Spleen (tissue), 11 donors: ENCODE measurements around the gene REXO1. TPM values are rescaled to one million over a fixed set of nuclear protein-coding genes. Genes with fewer than 3 reads are reported as not detected.

Source experiments
- DNase-seq: peaks from one replicate; pipeline ENCODE4 v3.0.0-alpha.2; 2020
- H3K27ac ChIP-seq, 8 donors: fragments of 200-600 bp; sonication (generic) in 7 of 8; 1 replicate in 4 of 8; 2 replicates in 4 of 8; pipeline versions ENCODE4 v1.5.0 to v1.8.0; 2016 to 2021; ENCODE audit warnings: inconsistent platforms in 4 of 8, mild to moderate bottlenecking in 4 of 8, moderate library complexity in 1 of 8
- H3K27me3 ChIP-seq, 7 donors: fragments of 200-600 bp; sonication (generic) in 6 of 7; replicated peaks in 1 of 7; 1 replicate in 4 of 7; 2 replicates in 3 of 7; pipeline versions ENCODE4 v1.5.0 to v1.8.0; 2016 to 2021; ENCODE audit warnings: inconsistent platforms in 3 of 7, mild to moderate bottlenecking in 1 of 7
- H3K36me3 ChIP-seq, 6 donors: fragments of 200-600 bp; sonication (generic) in 5 of 6; 1 replicate in 4 of 6; 2 replicates in 2 of 6; pipeline versions ENCODE4 v1.5.0 to v1.8.0; 2016 to 2021; ENCODE audit warnings: inconsistent platforms in 2 of 6
- H3K4me1 ChIP-seq, 6 donors: fragments of 200-600 bp; sonication (generic) in 5 of 6; 1 replicate in 3 of 6; 2 replicates in 3 of 6; pipeline versions ENCODE4 v1.5.0 to v1.8.0; 2016 to 2021; ENCODE audit warnings: inconsistent platforms in 3 of 6
- H3K4me3 ChIP-seq, 8 donors: fragments of 200-600 bp; sonication (generic) in 7 of 8; 1 replicate in 4 of 8; 2 replicates in 4 of 8; pipeline versions ENCODE4 v1.5.0 to v1.8.0; 2016 to 2021; ENCODE audit warnings: inconsistent platforms in 4 of 8, mild to moderate bottlenecking in 4 of 8, moderate library complexity in 2 of 8
- H3K9me3 ChIP-seq, 8 donors: fragments of 200-600 bp; sonication (generic) in 7 of 8; 1 replicate in 4 of 8; 2 replicates in 4 of 8; pipeline versions ENCODE4 v1.5.0 to v1.8.0; 2016 to 2021; ENCODE audit warnings: inconsistent platforms in 4 of 8
- POLR2A ChIP-seq, 3 donors: fragments of 450-650 bp; IDR thresholded peaks; one replicate each; pipeline ENCODE4 v1.5.1; 2017; ENCODE audit warnings: antibody characterized with exemption in 3 of 3, mild to moderate bottlenecking in 1 of 3
- POLR2AphosphoS5 ChIP-seq, 3 donors: sonication (generic); formaldehyde crosslinking; IDR thresholded peaks; one replicate each; pipeline ENCODE4 v1.5.1; 2017; ENCODE audit warnings: antibody characterized with exemption in 3 of 3
- WGBS, 5 donors: extraction: QIAGEN DNeasy Blood & Tissue Kit in 3 of 5; methylation state at CpG; one replicate each; pipeline versions ENCODE4 v1.1.5 to v1.1.7; 2013 to 2018; 5-methylcytosine and 5-hydroxymethylcytosine counted together
- intact Hi-C: fragments of 100-400 bp; cut with DNase I; formaldehyde crosslinking; loops from one replicate; pipeline ENCODE4 v1.15.0; 2023; ENCODE audit warnings: low total_unique reads
- polyA plus RNA-seq, 3 donors: library from polyadenylated mRNA; stranded (reverse); fragments of 200-250 nt; gene quantifications; one replicate each; pipeline ENCODE4 v1.2.1, GENCODE V29; 2013
- total RNA-seq, 7 donors: library from RNA; depleted of rRNA in 3 of 7; stranded (reverse); fragments of >200 nt in 3 of 7; fragmentation: NEBNext Ultra II Directional in 4 of 7; extraction: Animal tissue kit (Norgen Biotek cat#: 25700) in 4 of 7; gene quantifications; one replicate each; pipeline versions ENCODE4 v1.1.0 to v1.2.1, GENCODE V29; 2016 to 2021
- TF ChIP-seq, protein P1 (sequence below), 11 experiments: fragments of 200-600 bp in 7 of 11; fragments of 450-650 bp in 4 of 11; sonication (generic) in 4 of 11; IDR thresholded peaks in 8 of 11; conservative IDR thresholded peaks in 3 of 11; 1 replicate in 7 of 11; 2 replicates in 4 of 11; pipeline versions ENCODE4 v1.4.0 to v1.8.0; 2016 to 2021; ENCODE audit warnings: antibody characterized with exemption in 11 of 11, inconsistent platforms in 4 of 11, mild to moderate bottlenecking in 1 of 11
- donor health status: healthy with polysubstance abuse.
- donor health status: DM: no; HTN: no; CAD: no; lungs with moderate emphysema.
- donor health status: DM: no; HTN: no; CAD: no.
- donor health status: Bipolar disorder and iron deficiency.
- donor health status: healthy.
- donor health status: DM: no; HTN: no; CAD: no.
- donor health status: DM: yes; HTN: yes; CAD: no.

The REXO1 gene
- total and polyA plus RNA-seq, 10 donors, result 13.4 to 88.1 (median 50.6) TPM

DNA sequence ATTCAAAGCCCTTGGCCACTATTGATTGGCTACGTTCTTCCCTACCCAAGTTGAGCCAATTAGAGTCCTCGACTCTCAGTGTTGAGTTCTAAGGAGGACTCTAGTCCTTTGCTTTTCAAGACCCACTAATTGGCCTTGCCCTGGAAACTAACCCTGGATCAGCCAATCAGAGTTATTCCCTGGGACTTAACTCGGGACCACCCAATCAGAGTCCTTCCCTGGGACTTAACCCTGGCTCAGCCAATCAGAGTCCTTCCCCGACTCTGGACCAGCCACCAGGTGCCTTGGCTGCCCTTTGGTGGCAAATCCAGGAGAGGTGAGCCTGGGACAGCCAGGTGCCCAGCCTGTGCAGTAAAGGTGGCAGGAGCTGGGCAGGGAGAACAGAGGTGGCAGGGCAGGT lies 64.9 kb downstream of the REXO1 start:
- TF ChIP-seq POLR2A (IDR thresholded peaks at IDR 0.05) (no peak), POLR2AphosphoS5 (IDR thresholded peaks at IDR 0.05) (no peak)
- TF ChIP-seq, protein P1, sequence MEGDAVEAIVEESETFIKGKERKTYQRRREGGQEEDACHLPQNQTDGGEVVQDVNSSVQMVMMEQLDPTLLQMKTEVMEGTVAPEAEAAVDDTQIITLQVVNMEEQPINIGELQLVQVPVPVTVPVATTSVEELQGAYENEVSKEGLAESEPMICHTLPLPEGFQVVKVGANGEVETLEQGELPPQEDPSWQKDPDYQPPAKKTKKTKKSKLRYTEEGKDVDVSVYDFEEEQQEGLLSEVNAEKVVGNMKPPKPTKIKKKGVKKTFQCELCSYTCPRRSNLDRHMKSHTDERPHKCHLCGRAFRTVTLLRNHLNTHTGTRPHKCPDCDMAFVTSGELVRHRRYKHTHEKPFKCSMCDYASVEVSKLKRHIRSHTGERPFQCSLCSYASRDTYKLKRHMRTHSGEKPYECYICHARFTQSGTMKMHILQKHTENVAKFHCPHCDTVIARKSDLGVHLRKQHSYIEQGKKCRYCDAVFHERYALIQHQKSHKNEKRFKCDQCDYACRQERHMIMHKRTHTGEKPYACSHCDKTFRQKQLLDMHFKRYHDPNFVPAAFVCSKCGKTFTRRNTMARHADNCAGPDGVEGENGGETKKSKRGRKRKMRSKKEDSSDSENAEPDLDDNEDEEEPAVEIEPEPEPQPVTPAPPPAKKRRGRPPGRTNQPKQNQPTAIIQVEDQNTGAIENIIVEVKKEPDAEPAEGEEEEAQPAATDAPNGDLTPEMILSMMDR (IDR thresholded peaks at IDR 0.05 in 8 of 11, conservative IDR thresholded peaks at IDR 0.05 in 3 of 11), result no peak
- Histone ChIP-seq H3K27me3 (peaks cover 0 to 96% (median 26%) of the 10 kb centered on the region in 7 donors), H3K27ac (no peak overlapping the region), H3K4me3 (no peak overlapping the region), H3K36me3 (peaks cover 0 to 5% (median 0%) of the 10 kb centered on the region in 6 donors), H3K4me1 (peaks cover 0 to 4% (median under 1%) of the 10 kb centered on the region in 6 donors), H3K9me3 (peaks cover 0 to 23% (median 11%) of the 10 kb centered on the region in 8 donors)
- no peak for DNase-seq
- WGBS, 5 donors, result 80 to 92% (median 90%) methylated on average over 4 of the region's 4 CpGs
- intact Hi-C loops, result no loop called here

GRCh38 chr19:1782521-1782920 lies 65.8 kb downstream of the REXO1 start:
- WGBS, 5 donors, result 78 to 88% (median 81%) methylated on average over 4 to 7 of the region's 7 CpGs
- H3K27ac ChIP-seq, result no peak overlapping the region
- H3K36me3 ChIP-seq, result peaks cover 0 to 5% (median 0%) of the 10 kb centered on the region in 6 donors
- no peaks in the 10 kb centered on the region for H3K4me1 ChIP-seq
- intact Hi-C loops, result no loop called here
- H3K9me3 ChIP-seq, result peaks cover 0 to 23% (median 11%) of the 10 kb centered on the region in 8 donors
- TF ChIP-seq POLR2AphosphoS5 (IDR thresholded peaks at IDR 0.05) (no peak), POLR2A (IDR thresholded peaks at IDR 0.05) (no peak)
- TF ChIP-seq, protein P1 (IDR thresholded peaks at IDR 0.05 in 8 of 11, conservative IDR thresholded peaks at IDR 0.05 in 3 of 11), result no peak
- no peak for DNase-seq
- no peak overlapping the region for H3K4me3 ChIP-seq
- peaks cover 0 to 97% (median 28%) of the 10 kb centered on the region in 7 donors for H3K27me3 ChIP-seq

DNA sequence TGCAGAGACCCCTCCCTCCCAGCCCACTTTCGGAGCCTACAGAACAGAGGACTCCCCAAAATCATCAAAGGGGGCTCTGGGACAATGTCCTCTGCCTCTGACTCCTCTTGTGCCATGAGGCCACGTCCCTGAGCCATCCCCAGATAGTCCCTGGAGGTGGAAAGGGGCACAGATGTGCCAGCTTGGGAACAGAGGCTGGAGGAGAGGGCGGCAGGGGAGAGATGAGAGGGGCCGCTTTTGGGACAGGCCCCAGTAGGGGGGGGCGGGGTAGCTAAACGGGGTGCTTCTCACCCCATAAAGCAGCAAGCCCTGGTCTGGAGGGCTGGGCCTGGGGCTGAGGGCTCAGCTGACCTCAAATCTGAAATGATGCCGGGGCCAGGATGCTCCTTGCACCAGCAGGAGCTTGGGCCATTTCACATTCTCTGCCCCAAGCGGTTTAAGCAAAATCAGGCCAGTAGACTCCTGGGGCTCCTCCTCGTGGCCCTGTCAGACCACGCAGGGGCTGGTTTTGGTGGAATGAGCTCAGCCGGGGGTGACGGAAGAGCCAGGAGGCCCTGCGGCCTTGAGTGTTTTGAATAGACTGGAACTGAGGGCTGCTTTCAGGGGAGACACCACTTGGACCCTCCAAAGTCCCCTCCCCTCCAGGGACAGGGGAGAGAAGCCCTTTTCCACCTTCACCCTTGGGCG lies 67.9 kb downstream of the REXO1 start:
- intact Hi-C loops, result no loop called here
- Histone ChIP-seq H3K4me3 (no peak overlapping the region), H3K27me3 (peaks cover 10 to 100% (median 49%) of the 10 kb centered on the region in 7 donors), H3K27ac (no peak overlapping the region), H3K4me1 (peaks cover 0 to 10% (median 4%) of the 10 kb centered on the region in 6 donors), H3K9me3 (peaks cover 0 to 29% (median 11%) of the 10 kb centered on the region in 8 donors), H3K36me3 (peaks cover 0 to 4% (median 0%) of the 10 kb centered on the region in 6 donors)
- TF ChIP-seq, protein P1 (IDR thresholded peaks at IDR 0.05 in 8 of 11, conservative IDR thresholded peaks at IDR 0.05 in 3 of 11), result no peak
- TF ChIP-seq POLR2A (IDR thresholded peaks at IDR 0.05) (no peak), POLR2AphosphoS5 (IDR thresholded peaks at IDR 0.05) (no peak)
- DNase-seq, result no peak
- WGBS, 5 donors, result 26 to 51% (median 37%) methylated on average over 14 of the region's 14 CpGs

DNA sequence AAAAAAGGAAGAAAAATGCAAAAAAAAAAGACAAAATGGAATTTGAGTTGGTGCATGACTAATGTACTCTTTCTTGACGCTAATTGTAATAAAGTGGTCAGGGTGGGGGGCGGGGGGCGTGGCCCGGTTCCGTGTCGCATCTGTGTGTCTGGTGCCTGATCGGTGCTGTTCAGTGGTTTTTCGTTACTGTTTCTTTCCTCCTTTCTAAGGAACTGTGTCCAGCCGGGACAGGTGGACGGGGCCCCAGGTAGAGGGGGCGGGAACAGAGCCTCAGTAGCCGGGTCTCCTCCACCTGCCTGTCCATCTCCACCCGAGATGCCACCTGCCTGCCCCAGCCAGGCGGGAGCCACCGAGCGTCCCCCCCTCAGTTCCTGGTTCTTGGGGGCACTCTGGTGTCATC lies 68.7 kb downstream of the REXO1 start:
- no peak for DNase-seq
- Histone ChIP-seq H3K27me3 (peaks cover 12 to 100% (median 57%) of the 10 kb centered on the region in 7 donors), H3K27ac (no peak overlapping the region), H3K36me3 (peaks cover 0 to 4% (median 0%) of the 10 kb centered on the region in 6 donors), H3K4me3 (no peak overlapping the region), H3K4me1 (peaks cover 0 to 11% (median 4%) of the 10 kb centered on the region in 6 donors), H3K9me3 (peaks cover 0 to 38% (median 14%) of the 10 kb centered on the region in 8 donors)
- WGBS, 5 donors, result 32 to 40% (median 36%) methylated on average over 16 of the region's 16 CpGs
- intact Hi-C loops, result no loop called here
- TF ChIP-seq, protein P1 (IDR thresholded peaks at IDR 0.05 in 8 of 11, conservative IDR thresholded peaks at IDR 0.05 in 3 of 11), result no peak
